Anterior cingulate cortex (tissue), 58 donors: ENCODE results near the gene MAZ.
A peak's percentile ranks its signal among the peaks of the same experiment; 100 is the strongest.
"Not testable (repeated sequence)": the region's sequence is repeated elsewhere in the genome, so short reads cannot be mapped to it uniquely, and the experiment has no call there.

Source experiments
- DNase-seq, 58 donors: peaks; one replicate each; lab custom pipeline; 2025; lab: John Stamatoyannopoulos, UW

Gene MAZ

DNA sequence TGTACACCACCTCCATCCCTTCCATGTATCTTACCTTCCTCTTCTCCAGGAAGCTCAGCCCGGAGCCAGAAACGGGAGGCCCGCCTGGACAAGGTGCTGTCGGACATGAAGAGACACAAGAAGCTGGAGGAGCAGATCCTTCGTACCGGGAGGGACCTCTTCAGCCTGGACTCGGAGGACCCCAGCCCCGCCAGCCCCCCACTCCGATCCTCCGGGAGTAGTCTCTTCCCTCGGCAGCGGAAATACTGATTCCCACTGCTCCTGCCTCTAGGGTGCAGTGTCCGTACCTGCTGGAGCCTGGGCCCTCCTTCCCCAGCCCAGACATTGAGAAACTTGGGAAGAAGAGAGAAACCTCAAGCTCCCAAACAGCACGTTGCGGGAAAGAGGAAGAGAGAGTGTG, 13.2 kb downstream of the MAZ start:
- no peak for DNase-seq

DNA sequence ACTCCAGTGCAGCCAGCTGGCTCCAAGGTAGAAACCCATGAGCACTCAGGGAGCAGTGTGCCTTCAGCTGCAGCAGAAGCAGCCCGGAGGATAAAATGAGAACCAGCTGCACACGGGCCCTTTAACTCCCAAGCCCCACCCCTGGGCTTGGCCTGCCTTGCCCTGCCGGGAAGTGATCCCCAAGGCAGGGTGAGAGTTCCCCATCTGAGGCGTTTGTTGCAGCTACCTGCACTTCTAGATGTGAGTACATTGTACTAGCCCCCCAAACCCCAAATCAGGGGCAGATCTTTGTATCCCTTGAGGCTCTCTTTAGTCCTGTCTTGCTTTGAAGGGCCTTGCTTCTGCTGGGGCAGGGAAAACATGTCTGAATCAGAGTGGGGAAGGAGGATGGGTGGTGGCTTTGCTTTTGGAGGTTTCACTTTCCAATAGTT, 14.0 kb downstream of the MAZ start, which contains the start of gene MVP:
Gene MVP (plus strand): TSS at position 192 of the 431 bp plus-strand sequence. CDS start 10,088 bp downstream, outside the sequence.
- peak in 32 of 58 donors; percentile 9 to 70 (median 33) for DNase-seq

DNA sequence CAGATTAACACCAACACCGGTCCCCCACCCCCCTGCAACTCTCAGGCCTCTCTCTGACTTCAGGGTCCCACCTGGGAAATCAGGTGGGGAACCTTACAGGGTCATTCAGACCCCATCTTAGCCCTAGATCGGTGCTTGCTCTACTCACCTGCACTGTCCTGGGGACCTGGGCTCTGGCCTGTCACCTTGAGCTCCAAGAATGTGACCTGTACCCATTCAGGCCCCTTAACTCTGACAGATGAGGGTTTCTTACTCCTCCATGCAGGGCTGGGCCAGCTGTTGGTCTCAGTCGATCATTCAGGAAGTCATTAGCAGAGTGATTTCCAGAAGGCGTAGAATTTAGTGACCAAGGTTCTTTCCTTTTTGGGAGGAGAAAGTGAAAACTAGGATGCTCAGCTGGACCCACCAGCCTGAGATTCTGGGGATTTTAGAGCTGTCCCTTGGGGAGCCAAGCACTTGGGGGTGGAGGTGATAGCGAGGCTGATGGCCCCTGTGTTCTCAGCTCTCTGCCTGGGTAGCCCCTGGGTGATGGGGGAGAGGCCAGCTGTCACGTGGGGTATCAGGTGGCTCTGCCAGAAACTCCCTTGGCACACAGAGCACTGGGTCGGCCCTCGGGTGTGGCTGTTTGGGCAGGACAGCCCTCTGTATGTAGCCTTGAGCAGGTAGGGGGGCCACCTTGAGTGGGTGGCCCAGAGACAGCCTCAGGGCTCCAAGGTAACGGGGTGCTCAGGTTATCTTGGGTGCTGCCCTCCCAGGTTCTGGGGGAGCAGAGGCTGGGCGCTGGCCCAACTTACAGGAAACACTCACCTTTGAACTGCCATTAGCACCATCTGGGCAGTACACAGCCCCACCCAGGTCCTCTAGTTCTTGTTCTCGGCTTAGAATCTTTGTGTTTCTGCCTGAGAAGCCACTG, 14.7 kb downstream of the MAZ start:
- peak in 1 of 58 donors; percentile 36 for DNase-seq

DNA sequence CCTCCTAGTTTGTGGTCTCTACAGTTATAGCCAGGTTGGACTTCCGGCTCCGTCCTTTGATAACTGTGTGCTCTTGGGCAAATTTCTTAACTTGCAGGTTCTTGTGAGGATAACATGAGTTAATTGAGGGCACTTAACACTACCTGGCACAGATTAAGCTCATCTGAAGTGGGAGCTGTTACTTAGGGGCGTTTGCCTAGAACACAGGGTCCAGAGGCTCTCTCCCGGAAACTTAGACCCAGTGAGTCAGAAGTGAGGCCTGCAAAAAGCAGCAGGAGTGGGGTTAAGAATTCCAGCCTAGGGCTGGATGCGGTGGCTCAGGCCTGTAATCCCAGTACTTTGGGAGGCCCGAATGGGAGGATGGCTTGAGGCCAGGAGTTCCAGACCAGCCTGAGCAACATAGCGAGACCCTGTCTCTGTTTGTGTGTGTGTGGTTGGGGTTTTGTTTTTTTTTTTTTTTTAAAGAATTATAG, 15.3 kb downstream of the MAZ start:
- DNase-seq, result no peak

DNA sequence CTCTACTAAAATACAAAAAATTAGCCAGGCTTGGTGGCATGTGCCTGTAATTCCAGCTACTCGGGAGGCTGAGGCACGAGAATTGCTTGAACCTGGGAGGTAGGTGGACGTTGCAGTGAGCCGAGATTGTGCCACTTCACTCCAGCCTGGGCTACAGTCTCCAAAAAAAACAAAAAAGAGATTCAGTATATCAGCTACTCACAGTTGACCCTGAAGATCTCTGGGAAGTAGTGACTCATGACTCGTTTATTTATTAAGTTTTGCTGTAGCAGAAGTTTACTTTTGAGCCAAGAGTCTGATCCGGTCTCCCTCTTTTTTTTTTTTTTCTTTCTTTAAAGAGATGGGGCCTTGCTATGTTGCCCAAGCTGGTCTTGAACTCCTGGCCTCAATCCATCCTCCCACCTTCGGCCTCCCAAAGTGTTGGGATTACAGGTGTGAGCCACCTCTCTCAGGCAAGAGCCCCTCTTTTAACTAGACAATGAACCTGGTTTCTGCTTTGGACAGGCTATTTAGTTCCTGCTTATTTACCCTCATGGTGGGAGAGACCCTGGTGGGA, 18.3 kb downstream of the MAZ start:
- DNase-seq, result no peak

DNA sequence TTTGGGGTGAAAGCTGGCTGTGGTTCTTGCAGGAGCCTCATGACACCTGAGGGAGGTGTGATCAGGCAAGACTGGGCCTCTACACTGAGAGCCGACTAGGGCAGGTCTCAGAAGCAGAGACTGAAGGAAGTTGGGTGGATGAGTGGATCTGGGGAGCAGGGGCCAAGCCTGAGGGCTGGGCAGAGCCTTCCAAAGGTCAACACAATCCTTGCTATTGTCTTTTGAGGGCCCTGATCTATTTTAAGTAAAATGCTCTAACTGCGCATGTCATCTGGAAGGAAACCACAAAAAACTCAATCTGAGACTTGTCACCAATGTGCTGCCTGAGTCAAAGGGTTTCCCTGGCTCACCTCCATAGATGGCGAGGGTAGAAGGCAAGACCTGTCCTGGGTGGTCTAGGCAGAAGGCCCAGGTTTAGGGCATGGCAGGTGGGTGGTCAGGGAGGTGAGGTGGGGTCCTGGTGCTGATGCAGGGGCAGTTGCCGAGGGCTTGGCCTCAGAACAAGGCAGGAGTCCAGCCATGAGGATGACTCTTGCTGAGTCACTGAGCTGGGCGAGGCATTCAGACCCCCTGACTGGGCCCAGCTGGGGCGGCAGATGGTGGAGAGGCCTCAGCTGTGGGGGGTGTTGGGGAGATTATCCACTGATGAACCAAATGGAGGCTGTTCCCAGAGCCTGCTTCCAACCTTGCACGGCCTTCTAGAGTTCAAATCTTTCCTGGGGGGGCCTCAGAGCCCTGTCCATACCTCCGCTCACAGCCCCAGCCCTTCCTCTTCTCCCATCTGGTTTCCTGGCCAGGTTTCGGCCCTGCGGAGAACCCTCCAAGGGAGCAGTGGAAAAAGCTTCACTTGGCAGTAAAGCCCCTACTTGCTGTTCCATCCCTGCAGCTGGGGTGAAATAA, 19.1 kb downstream of the MAZ start:
- DNase-seq, result peak in 33 of 58 donors; percentile 3 to 88 (median 43)

DNA sequence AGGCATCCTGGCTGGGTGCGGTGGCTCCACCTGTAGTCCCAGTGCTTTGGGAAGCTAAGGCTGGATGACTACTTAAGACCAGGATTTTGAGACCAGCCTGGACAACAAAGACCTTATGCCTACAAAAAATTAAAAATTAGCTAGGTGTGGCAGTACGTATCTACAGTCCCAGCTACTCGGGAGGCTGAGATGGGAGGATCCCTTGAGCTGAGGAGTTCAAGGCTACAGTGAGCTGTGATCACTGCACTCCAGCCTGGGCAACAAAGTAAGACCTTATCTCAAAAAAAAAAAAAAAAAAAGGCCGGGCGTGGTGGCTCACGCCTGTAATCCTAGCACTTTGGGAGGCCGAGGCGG, 20.0 kb downstream of the MAZ start:
- no peak for DNase-seq

DNA sequence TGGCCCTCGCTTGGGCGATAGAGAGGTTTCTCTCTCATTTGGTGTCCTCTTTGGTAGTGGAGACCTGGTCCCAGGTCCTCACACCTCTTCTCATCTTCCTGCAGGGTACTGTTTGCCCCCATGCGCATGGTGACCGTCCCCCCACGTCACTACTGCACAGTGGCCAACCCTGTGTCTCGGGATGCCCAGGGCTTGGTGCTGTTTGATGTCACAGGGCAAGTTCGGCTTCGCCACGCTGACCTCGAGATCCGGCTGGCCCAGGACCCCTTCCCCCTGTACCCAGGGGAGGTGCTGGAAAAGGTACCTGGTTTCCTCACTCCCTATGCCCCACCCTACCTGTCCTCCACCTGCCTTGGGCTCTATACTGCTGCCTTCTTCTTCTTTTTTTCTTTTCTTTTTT, 24.4 kb downstream of the MAZ start:
- no peak for DNase-seq

DNA sequence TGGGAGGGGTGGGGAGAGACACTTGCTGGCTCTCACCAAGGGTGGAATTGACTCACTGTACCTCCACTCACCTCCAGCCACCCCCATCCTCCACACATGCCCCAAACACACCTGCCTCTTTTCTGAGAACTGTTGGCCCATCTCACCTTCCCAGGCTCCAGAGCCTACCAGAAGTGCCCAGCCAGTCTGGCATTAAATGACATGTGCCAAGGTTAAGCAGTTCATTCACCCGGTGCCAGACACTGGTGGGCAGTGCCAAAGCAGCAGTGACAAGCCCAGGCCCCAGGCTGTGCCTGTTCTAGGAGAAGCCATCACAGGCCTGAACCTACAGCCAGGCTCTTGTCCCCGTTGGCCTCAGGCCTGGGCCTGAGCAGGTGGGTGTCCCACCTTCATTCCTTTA, 25.2 kb downstream of the MAZ start:
- no peak for DNase-seq

DNA sequence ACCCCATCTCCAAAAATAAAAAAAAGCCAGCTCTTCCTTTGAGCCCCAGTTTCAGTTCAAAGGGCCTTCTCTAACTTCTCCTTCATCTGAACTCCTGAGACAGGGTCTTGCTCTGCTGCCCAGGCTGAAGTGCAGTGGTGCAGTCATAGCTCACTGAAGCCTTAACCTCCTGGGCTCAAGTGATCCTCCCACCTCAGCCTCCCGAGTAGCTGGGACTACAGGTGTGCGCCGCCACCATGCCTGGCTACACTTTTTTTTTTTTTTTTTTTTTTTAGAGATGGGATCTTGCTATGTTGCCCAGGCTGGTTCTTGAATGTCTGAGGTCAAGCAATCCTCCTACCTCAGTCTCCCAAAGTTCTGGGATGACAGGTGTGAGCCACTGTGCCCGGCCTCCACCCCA, 26.9 kb downstream of the MAZ start:
- not testable (repeated sequence) for DNase-seq

DNA sequence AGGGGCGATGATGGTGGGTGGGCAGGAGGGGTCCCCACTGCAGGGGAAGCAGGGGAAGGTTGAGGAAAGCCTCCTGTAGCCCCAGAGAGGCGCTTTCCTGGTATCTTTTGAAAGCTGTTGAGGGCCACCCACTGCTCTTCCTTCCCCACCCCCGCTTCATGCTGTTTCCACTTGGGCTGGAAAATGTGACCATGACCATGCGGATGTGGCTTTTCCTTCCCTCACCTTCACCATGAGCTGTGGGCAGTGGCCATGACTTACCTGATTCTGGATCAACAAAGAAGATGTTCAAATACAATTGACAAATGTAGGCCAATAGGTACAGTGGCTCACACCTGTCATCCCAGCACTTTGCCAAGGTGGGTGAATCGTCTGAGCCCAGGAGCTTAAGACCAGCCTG, 27.8 kb downstream of the MAZ start:
- DNase-seq, result no peak

DNA sequence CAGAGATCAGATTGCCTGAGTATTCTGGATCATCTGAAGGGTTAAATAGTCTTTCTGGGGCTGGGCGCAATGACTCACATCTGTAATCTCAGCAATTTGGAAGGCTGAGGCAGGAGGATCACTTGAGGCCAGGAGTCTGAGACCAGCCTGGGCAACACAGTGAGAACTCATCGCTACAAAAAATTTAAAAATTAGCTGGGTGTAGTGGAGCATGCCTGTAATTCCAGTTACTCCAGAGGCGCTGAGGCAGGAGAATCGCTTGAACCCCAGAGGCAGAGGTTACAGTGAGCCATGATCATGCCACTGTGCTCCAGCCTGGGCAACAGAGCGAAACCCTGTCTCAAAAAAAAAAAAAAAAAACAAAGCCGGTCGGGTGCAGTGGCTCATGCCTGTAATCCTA, 29.6 kb downstream of the MAZ start:
- DNase-seq, result no peak

DNA sequence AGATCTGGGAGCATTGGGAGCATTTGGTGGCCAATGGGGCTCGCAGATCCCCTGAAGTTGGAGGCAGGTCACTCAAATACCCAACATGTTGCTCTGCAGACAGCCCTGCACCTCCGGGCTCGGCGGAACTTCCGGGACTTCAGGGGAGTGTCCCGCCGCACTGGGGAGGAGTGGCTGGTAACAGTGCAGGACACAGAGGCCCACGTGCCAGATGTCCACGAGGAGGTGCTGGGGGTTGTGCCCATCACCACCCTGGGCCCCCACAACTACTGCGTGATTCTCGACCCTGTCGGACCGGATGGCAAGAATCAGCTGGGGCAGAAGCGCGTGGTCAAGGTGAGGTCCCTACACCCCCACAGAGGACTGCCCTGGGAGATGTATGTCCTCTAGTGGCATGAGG, 30.3 kb downstream of the MAZ start:
- DNase-seq, result no peak

DNA sequence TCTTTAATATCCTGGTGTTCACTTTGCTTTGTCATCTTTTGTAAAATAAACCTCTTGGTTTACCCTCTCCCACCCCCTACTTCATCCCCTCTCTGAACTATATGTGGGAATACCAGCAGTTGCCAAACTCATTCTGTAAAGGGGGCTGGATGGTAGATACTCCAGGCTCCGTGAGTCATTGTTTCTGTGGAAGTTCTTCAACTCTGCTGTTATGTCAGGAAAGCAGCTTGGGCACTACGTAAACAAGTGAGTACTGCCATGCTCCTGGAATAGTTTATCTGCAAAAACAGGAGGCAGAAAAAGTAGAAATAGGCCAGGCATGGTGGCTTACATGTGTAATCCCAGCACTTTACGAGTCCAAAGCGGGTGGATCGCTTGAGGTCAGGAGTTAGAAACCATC, 31.5 kb downstream of the MAZ start:
- DNase-seq, result peak in 1 of 58 donors; percentile 10

DNA sequence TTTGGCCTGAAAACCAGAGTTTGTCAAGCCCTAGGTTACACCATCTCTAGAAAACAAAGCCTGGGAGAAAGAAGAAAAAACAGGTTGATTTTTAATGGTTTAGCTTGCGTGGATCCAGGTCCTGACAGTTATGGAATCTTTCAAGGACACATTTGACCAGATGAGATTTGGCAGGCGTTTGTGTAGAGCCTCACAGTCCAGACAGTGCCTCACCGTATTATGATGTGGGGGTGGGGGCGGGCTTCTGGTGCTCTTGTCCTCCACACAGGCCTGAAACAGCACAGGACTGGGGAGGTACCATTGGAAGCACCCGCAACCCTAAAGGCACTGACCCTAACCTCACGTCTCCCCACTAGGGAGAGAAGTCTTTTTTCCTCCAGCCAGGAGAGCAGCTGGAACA, 33.5 kb downstream of the MAZ start:
- no peak for DNase-seq

DNA sequence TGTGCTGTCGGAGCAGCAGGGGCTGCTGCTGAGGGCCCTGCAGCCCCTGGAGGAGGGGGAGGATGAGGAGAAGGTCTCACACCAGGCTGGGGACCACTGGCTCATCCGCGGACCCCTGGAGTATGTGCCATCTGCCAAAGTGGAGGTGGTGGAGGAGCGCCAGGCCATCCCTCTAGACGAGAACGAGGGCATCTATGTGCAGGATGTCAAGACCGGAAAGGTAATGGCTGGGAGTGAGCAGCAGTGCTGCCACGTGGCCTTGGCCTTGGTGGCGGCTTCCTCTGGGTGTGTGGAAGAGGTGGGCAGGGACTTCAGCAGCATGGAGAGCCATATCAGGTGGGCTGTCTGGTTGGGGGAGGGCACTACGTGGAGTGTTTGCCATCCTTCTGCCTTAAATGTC, 33.9 kb downstream of the MAZ start:
- DNase-seq, result no peak

DNA sequence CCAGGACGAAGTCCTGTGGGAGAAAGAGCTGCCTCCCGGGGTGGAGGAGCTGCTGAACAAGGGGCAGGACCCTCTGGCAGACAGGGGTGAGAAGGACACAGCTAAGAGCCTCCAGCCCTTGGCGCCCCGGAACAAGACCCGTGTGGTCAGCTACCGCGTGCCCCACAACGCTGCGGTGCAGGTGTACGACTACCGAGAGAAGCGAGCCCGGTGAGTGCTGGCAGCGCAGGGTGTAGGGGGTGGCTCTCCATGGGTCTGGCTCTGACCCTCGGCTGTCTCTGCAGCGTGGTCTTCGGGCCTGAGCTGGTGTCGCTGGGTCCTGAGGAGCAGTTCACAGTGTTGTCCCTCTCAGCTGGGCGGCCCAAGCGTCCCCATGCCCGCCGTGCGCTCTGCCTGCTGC, 35.3 kb downstream of the MAZ start:
- no peak for DNase-seq

DNA sequence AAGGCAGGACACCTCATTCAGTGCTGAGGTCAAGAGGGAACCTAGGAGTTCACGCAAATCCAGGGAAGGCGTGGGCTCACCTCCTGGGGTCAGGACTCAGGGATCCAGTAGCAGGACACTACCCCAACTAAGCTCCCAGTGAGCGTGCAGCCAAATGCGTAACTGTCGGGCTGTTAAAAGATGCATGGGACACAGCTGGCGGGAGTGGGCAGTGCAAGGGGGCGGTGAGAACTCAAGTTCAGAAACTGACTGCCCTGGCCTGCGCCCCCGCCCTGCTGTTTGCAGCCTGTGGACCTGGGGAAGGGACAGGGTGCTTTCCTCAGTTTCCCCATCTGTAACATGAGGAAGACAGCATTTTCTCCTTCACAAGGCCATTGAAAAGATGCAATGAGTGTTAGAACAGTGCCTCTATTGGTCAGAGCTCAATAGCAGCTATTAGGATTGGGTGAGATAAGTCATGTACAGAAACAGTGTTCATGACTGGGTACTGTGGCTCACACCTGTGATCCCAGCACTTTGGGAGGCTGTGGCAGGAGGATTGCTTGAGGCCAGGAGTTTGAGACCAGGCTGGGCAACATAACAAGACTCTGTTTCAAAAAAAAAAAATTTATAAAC, 36.5 kb downstream of the MAZ start:
- DNase-seq, result no peak

DNA sequence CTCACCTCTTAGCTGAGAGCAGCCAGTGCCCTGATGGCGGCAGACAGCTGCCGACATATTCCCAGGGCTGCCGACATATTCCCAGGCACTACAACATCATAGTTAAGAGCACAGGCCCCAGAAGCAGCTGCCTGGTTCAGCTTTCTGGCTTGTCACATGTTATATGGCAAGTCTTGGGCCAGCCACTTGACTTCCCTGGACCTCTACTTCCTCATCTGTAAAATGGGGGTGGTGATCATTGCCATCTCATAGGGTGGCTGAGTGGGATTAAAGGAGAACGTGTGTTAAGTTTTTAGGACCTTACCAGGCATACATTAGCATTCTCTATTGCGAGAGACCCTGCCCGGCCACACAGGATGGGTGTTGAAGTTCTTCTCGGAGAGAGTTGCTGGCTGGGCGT, 37.6 kb downstream of the MAZ start:
- no peak for DNase-seq

DNA sequence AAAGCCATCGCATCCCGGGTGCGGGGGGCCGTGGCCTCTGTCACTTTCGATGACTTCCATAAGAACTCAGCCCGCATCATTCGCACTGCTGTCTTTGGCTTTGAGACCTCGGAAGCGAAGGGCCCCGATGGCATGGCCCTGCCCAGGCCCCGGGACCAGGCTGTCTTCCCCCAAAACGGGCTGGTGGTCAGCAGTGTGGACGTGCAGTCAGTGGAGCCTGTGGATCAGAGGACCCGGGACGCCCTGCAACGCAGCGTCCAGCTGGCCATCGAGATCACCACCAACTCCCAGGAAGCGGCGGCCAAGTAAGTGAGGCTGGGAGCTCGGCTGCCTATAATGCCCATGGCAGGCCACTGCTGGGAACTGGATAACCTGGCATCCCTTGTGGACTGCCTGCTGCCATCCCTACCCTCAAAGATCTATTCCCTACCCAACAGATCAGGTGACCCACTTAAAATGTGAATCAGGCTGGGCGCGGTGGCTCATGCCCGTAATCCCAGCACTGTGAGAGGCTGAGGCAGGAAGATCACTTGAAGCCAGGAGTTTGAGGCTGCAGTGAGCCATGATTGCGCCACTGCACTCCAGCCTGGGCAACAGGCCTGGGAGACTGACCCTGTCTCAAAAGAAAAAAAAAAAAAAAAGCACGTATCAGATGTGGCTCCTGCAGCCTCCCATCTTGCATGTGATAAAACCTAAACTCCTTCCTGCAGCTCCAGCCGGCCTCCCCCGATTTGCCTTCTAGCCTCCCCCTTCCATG, 38.4 kb downstream of the MAZ start:
- DNase-seq, result no peak
